HG03342 (cell line): ENCODE measurements around the gene GGCT.
A peak's percentile ranks its signal among the peaks of the same experiment; 100 is the strongest.

Experiments
- ATAC-seq: cut with Tn5 transposase; IDR thresholded peaks from one replicate; pipeline ENCODE4 v1.9.1; 2021; ENCODE audit warnings: mild to moderate bottlenecking, moderate library complexity; ENCODE audit not compliant: unreplicated experiment

GGCT gene

GRCh38 chr7:30465046-30465810 is 39.4 kb downstream of the GGCT start:
- no peak for ATAC-seq

DNA sequence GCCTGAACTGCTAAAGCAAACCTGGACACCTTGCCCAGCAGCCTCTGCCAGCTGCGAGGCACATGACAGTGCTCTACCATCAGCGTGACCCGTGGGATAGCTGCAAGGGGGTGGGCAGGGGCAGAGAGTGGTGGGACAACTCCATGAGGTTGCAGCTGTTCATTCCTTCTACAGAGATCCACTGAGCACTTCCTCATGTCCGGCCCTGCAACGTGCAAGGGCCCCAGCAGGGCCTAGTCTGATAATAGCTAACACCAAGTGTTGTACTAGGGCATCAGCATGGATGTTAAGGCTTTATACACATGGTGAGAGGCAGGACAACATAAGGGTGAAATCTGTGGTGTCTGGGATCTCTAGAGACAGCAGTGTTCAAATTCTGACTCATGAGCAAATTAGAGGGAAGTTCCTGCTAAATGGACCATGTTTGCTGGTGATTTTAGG is 40.4 kb downstream of the GGCT start:
- ATAC-seq: peak; percentile 49

GRCh38 chr7:30463405-30464145 is 41.1 kb downstream of the GGCT start:
- peak; percentile 63 for ATAC-seq

DNA sequence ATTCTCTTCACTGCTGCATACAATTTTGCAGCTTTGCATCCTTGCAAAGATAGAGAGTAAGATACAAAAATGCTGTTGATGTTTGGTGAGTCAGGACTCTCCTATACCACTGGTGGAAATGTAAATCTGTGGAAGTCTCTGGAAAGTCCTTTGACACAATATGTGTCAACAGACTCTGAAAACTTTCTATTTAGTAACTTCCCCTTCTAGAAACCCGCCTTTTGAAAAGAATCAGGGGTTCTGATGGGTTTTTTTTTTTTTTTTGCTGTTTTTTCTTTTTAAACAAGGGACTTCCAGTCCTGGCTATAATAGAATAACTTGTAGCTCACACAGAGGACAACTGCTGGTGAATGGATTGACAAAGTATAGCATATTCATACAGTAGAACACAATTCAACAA is 42.5 kb downstream of the GGCT start:
- ATAC-seq: no peak

DNA sequence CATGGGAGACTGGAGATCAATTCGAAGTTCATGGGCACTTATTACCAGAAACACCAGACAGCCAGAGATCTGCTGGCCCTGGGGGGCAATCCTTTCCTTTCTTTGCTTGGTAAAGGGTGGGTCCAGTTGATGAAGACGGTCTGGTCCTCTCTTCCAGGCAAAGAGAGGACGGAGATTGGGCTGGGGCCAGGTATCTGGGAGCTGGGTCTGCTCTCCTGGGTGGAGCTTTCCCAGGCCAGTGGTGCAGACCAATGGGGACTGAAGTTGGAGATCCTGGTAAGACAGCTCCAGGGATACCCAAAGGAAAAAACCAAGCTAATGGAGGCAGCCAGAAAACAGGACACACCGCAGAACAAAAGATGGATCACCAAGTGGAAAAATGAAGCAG is 44.4 kb downstream of the GGCT start:
- no peak for ATAC-seq

DNA sequence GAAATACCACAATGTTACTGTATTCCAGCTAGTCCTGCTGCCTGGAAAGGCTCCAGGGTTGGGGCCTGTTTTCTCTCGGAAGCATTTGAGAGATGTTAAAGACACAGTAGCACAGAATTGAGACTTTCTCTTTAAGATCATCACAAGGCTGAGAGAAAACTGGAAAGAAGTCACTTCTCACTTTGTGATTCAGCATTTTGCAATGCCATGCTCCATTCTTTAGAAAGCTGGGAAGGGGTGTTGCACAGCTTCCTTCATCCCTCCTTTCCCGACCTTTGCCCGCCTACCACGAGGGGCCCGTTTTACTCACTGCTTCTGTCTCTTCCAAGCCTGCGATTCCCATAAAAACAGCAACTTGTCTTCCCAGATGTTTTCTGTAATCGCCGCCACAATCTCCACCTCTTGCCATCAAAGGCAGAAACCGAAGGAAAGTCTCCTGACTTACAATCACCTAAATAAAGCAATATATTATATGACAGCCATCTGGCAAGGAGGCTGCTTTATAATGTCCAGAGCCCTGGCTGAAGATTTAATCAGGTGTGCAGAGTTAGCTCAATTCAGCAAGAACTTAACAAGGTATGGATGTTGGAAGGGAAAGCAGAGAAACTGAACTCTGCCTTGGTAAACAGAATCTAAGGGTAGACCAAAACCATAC is 44.9 kb downstream of the GGCT start:
- ATAC-seq: no peak

DNA sequence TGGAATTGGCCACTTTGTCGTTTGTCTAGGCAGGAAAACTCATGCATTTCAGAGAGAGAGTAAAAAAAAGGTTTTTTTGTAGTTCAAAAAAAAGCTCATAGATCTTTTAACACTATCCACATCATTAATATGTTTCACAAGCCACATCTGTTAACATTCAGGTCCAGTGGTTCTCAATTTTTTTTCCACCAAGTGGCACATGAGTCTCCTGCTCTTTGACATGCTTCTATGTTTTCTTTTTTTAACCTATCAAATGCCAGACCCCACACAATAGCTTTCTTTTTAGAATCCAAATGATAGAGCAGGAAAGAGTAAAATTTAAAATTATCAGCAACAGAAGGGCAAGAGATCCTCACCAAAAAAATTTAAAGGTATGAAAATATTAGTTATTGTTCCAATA is 46.3 kb downstream of the GGCT start:
- ATAC-seq: no peak

- ATAC-seq: no peak
Measured at GRCh38 chr7:30453921-30454320, 50.7 kb downstream of the GGCT start.

DNA sequence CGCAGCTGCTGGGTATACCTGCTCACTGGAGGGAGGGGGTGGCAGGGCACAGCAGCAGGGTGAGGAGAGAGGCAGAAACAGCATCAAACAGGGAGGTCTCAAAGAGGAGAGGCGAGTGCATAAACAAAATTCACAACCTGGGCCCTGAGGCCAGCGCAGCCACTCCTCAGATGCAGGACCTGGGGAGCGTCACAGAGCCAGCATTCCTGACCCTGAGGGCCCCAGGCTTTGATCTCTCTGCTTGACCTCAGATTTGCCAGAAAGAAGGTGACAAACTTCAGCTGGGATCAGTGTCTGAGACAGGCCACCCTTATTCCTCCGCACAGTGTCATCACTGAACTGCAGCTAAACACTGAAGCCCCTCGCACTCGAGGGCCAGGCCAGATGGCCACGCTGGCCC is 51.6 kb downstream of the GGCT start:
- no peak for ATAC-seq

DNA sequence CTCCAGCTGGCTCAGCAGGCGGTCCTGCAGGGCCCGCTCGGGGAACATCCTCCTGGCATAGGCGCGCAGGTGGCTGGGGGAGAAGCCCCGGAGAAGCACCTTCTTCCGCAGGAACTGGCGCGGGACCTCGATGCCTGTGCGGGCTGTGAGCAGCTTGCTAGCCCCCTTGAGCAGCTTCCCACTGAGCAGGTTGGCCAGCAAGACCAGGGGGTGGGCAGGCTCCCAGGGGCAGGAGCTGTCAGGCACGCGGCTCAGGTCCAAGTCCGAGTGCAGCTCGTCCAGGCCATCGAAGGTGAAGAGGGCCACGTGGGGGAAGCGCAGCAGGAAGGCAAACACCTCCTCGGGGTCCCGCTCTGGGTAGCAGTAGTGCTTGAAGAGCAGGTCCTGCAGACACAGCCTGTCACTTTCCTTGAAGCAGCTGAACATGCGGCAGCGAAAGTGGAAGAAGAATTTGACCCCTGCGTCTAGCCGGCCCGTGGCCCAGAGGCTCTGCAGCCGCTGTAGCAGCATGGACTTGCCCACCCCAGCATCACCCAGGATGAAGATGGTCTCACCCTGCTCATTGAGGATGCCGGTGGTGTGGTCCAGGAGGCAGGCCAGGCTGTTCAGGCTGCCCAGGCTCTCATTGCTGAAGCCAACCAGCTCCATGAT is 52.2 kb downstream of the GGCT start:
- no peak for ATAC-seq

- ATAC-seq: no peak
Measured at GRCh38 chr7:30451539-30452279, 52.9 kb downstream of the GGCT start.

DNA sequence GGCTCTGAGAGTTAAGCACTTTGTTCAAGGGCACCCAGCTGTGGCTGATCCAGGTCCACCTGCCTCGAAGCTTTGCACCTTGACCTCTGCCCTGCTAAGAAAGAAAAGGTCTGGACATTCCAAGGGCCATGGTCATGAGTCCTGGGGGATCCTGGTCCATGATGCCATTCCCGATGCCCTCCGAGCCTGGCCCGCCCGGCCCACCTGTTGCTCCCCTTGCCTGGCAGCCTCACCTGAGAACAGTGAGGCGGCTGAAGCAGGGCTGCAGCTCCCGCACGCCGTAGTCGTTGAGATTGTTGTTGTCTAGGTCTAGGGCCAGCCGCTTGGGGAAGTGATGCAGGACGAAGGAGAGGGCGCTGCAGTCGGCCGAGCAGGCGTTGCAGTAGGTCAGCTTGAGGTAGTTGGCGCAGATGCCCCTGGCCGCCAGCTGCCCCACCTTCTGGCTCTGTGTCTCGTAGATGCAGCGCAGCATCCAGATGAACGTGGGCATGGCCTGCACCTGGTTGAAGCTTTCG is 53.6 kb downstream of the GGCT start:
- no peak for ATAC-seq

GRCh38 chr7:30450240-30450982 is 54.2 kb downstream of the GGCT start:
- no peak for ATAC-seq

DNA sequence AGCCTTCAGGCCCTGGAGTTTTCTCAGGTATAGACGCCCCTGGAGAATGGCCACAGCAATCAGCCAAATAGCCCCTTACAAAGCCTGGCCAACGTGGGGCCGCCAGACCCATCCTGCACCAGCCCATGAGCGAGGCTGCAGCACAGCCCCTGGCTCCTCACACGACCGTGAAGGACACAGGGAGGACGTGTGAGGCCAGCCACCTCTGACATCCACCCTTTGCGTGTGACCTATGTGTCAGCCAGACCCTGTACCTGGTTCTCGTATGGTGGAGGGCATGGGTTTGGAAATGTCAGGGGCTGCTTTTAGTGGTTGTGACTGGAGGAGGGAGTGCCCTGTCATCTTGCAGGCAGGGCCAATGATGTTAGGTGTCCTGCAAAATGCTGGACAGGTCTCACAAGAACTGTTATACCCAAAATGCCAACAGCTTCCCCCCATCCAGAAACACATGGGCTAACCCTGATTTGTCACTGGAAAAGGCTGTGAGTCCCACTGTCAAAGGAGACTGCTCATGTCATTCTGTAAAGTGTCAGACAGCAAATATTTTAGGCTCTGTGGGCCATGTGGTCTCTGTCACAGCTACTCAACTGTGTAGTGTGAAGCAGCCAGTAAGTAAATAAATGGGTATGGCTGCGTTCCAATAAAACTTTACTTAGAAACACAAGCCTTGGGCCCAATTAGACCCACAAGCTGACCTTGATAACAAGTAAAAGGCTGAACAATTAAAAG is 56.0 kb downstream of the GGCT start:
- ATAC-seq: no peak

DNA sequence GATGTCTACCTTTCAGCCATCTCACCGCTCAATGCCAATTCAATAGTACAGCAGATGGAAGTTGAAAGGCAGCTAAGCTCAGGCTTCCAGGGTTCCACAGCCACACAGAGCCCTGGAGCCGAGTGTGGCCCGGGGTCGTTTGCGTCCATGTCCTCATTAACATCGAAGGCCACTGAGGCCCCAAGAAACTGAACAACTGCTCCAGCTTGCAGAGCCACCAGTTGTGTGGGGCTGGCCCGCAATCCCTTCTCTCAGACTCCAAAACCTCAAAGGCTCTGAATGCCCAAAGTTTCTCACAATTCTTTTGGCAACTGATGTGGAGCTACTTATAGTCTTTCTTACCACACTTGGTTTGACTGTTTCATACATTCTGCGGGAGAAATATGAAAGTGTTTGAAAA is 57.2 kb downstream of the GGCT start:
- no peak for ATAC-seq
